Measurements from ENCODE around the gene SYT5. TPM values are rescaled to one million over a fixed set of nuclear protein-coding genes. Genes with fewer than 3 reads are reported as not detected.

Gene SYT5
- total RNA-seq, 1 experiment from 2014 or later: 4.5 TPM

- Histone ChIP-seq H3K4me1 (ENCODE audit: insufficient read depth, low read length) (no peaks in the 10 kb centered on the region; the same call in 1 of the 2 replicates), H4K5ac (ENCODE audit: insufficient read length, low read depth, low read length) (no peak overlapping the region), H3K79me2 (ENCODE audit: insufficient read depth, low read length) (no peaks in the 10 kb centered on the region), H3K9me3 (ENCODE audit: control insufficient read depth, low read depth, low read length) (no peaks in the 10 kb centered on the region), H3K23ac (ENCODE audit: insufficient read length, low read depth, low read length) (no peak overlapping the region), H2AFZ (ENCODE audit: low read length) (no peak overlapping the region), H2BK5ac (ENCODE audit: insufficient read length, low read length) (no peak overlapping the region), H2BK12ac (ENCODE audit: insufficient read length, low read depth, low read length) (no peak overlapping the region), H4K20me1 (ENCODE audit: control insufficient read depth, insufficient read depth, insufficient read length) (no peaks in the 10 kb centered on the region), H2BK120ac (ENCODE audit: low read depth, low read length, poor library complexity, severe bottlenecking) (no peak overlapping the region), H3K56ac (ENCODE audit: insufficient read length, low read depth, low read length) (no peak overlapping the region), H4K8ac (replicated peaks; ENCODE audit: insufficient read length, low read depth, low read length) (no peak overlapping the region), H3K27ac (ENCODE audit: insufficient read length, low read depth, low read length) (no peak overlapping the region), H3K4me2 (ENCODE audit: insufficient read depth, insufficient read length, low read length) (no peak overlapping the region), H3T11ph (ENCODE audit: low read length) (no peak overlapping the region), H3K23me2 (ENCODE audit: insufficient read length, low read depth, low read length, poor library complexity, severe bottlenecking) (peaks cover 13% of the 10 kb centered on the region), H3K27me3 (ENCODE audit: insufficient read depth, low read length) (no peaks in the 10 kb centered on the region; the same call in 1 of the 2 replicates), H3K9ac (ENCODE audit: extremely low read depth, insufficient read length, low read length) (no peak overlapping the region), H3K18ac (ENCODE audit: insufficient read length, low read depth, low read length) (no peak overlapping the region), H3K4ac (ENCODE audit: low read depth, low read length) (no peak overlapping the region), H2BK20ac (ENCODE audit: low read depth, low read length, poor library complexity, severe bottlenecking) (no peak overlapping the region), H3K79me1 (ENCODE audit: insufficient read depth, low read depth, low read length, poor library complexity, severe bottlenecking) (no peaks in the 10 kb centered on the region), H3K14ac (ENCODE audit: insufficient read depth, low read length) (no peak overlapping the region), H2BK15ac (ENCODE audit: low read depth, low read length) (no peak overlapping the region), H4K91ac (ENCODE audit: insufficient read length, low read depth, low read length) (no peak overlapping the region), H2AK5ac (ENCODE audit: insufficient read length, low read length) (no peak overlapping the region)
- DNase-seq: peak; percentile 73
- peaks cover 18 to 27% of the 10 kb centered on the region in 2 experiments for H3K4me1 Mint-ChIP-seq
- no peak overlapping the region for H3K27ac Mint-ChIP-seq
- WGBS (ENCODE audit: extremely low coverage, insufficient read length, low lambda C conversion rate): no CpG with 5 or more reads among the region's 18 CpGs
- peaks cover 6 to 7% (median 6%) of the 10 kb centered on the region in 3 experiments; a peak in 6 of 7 replicates for H3K36me3 Mint-ChIP-seq (ENCODE audit: insufficient read depth in 1 of 3, low read depth in 3 of 3)
- peak overlapping the region in 1 of 2 experiments; percentile 55; a peak in 2 of 5 replicates for H3K4me3 Mint-ChIP-seq
- peaks cover 25% of the 10 kb centered on the region for H3K27me3 Mint-ChIP-seq (ENCODE audit: low read depth)
- no peaks in the 10 kb centered on the region for H3K9me3 Mint-ChIP-seq
- TF ChIP-seq, protein P1, sequence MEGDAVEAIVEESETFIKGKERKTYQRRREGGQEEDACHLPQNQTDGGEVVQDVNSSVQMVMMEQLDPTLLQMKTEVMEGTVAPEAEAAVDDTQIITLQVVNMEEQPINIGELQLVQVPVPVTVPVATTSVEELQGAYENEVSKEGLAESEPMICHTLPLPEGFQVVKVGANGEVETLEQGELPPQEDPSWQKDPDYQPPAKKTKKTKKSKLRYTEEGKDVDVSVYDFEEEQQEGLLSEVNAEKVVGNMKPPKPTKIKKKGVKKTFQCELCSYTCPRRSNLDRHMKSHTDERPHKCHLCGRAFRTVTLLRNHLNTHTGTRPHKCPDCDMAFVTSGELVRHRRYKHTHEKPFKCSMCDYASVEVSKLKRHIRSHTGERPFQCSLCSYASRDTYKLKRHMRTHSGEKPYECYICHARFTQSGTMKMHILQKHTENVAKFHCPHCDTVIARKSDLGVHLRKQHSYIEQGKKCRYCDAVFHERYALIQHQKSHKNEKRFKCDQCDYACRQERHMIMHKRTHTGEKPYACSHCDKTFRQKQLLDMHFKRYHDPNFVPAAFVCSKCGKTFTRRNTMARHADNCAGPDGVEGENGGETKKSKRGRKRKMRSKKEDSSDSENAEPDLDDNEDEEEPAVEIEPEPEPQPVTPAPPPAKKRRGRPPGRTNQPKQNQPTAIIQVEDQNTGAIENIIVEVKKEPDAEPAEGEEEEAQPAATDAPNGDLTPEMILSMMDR (conservative IDR thresholded peaks at IDR 0.05): no peak
Measured at GRCh38 chr19:55158848-55159749, 21.0 kb downstream of the SYT5 start.

Data from H9 (cell line).